HG02623 (cell line): ENCODE results near the gene KIAA0753.
"Not testable (repeated sequence)": the region's sequence is repeated elsewhere in the genome, so short reads cannot be mapped to it uniquely, and the experiment has no call there.

Source experiments
- ATAC-seq: cut with Tn5 transposase; IDR thresholded peaks from one replicate; pipeline ENCODE4 v1.9.1; 2021; ENCODE audit warnings: moderate library complexity; ENCODE audit not compliant: unreplicated experiment

Gene KIAA0753

GRCh38 chr17:6573982-6574686 is 66.4 kb downstream of the KIAA0753 start:
- no peak for ATAC-seq

- ATAC-seq: not testable (repeated sequence)
These were observed 67.0 kb downstream of the KIAA0753 start for GRCh38 chr17:6573495-6573894.

- ATAC-seq: no peak
These were observed 67.5 kb downstream of the KIAA0753 start for GRCh38 chr17:6572972-6573370.

- ATAC-seq: no peak
These were observed 69.1 kb downstream of the KIAA0753 start for GRCh38 chr17:6571452-6571781.

- ATAC-seq: no peak
These were observed 69.6 kb downstream of the KIAA0753 start for GRCh38 chr17:6570731-6571451.

GRCh38 chr17:6569370-6570285 is 70.9 kb downstream of the KIAA0753 start:
- no peak for ATAC-seq

GRCh38 chr17:6568184-6568758 is 72.2 kb downstream of the KIAA0753 start:
- no peak for ATAC-seq

GRCh38 chr17:6567528-6568183 is 72.9 kb downstream of the KIAA0753 start:
- ATAC-seq: no peak

- ATAC-seq: no peak
These were observed 79.1 kb downstream of the KIAA0753 start for GRCh38 chr17:6561446-6561845.

GRCh38 chr17:6560496-6560895 is 80.0 kb downstream of the KIAA0753 start:
- no peak for ATAC-seq

- no peak for ATAC-seq
These were observed 80.7 kb downstream of the KIAA0753 start for GRCh38 chr17:6559753-6560215.

- no peak for ATAC-seq
These were observed 81.4 kb downstream of the KIAA0753 start for GRCh38 chr17:6558932-6559752.

- no peak for ATAC-seq
These were observed 82.2 kb downstream of the KIAA0753 start for GRCh38 chr17:6558276-6558675.

GRCh38 chr17:6557040-6557438 is 83.5 kb downstream of the KIAA0753 start:
- ATAC-seq: no peak

- ATAC-seq: no peak
These were observed 84.1 kb downstream of the KIAA0753 start, which contains the start of gene PITPNM3 for GRCh38 chr17:6556121-6557039. TSS of gene PITPNM3 (minus strand) at chr17:6556555. CDS start at chr17:6556406, 149 bp downstream.

- no peak for ATAC-seq
These were observed 85.0 kb downstream of the KIAA0753 start for GRCh38 chr17:6555331-6556120.

- ATAC-seq: no peak
These were observed 85.6 kb downstream of the KIAA0753 start for GRCh38 chr17:6554871-6555330.

- no peak for ATAC-seq
These were observed 86.2 kb downstream of the KIAA0753 start for GRCh38 chr17:6554342-6554741.
